Thyroid gland (tissue), 4 donors: ENCODE results near the gene R3HDML.

Experiments used
- CTCF ChIP-seq, 6 experiments: fragments of 200-600 bp in 3 of 6; fragments of 450-650 bp in 3 of 6; sonication (generic) in 3 of 6; IDR thresholded peaks; one replicate each; pipeline ENCODE4 v1.5.1; 2016 to 2019; ENCODE audit warnings: antibody characterized with exemption in 6 of 6, mild to moderate bottlenecking in 2 of 6, inconsistent platforms in 1 of 6, moderate library complexity in 1 of 6
- POLR2A ChIP-seq, 2 donors: fragments of 450-650 bp; IDR thresholded peaks; one replicate each; pipeline ENCODE4 v1.6.1; 2017; ENCODE audit warnings: antibody characterized with exemption in 2 of 2, mild to moderate bottlenecking in 2 of 2, moderate library complexity in 1 of 2

- TF ChIP-seq POLR2A (IDR thresholded peaks at IDR 0.05) (no peak), CTCF (IDR thresholded peaks at IDR 0.05) (no peak)
Observed at GRCh38 chr20:44334709-44335108, 2.1 kb upstream of the R3HDML start.
